SKM-1 (cell line): ENCODE data around the gene BDH1.

Experiments
- DNase-seq: peaks from one replicate; lab custom pipeline; 2025; ENCODE audit not compliant: unreplicated experiment; lab: John Stamatoyannopoulos, UW

Gene BDH1

DNA sequence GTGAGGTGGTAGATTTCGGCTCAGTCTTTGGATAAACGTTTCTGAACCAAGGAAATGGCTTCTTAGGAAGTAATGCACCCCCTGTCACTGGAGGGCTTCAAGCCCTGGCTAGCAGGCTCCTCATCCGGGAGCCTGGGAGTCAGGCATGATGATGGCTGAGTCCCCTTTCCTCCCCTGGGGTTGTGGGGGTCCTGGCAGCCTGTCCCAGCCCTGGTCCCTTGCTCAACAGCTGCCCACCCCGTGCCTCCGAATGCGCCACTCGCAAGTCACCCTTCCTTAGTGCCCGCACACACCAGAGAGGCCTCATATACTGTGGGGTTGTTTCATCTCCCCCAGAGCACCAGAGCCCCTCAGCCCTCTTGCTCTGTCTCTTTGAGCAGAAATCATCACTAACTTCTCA, 48.2 kb downstream of the BDH1 start:
- no peak for DNase-seq

GRCh38 chr3:197507081-197507480, 48.7 kb downstream of the BDH1 start:
- no peak for DNase-seq

GRCh38 chr3:197505796-197506548, 49.8 kb downstream of the BDH1 start:
- no peak for DNase-seq

DNA sequence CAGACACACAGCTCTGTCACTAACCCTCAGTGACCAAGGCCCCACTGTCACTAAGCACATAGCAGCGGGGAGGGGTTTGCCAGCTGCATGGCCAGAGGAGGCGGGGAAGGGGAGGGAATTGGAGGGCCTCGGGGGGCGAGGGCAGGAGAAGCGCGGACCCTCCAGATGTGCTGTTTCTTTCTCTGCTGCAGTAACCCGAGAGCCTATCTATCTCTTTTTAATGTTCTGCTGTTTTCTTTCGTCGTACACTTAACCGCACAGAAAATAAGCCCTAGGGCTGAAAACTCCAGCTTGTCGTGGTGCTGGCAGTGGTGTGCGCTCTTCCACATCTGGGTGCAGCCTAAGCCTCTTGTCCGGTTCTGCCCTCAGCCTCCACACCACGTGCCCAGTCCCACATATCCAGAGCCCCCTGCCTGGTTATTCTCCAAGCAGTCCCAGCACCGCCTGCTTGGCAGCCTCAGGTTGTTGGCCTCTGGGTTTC, 51.1 kb downstream of the BDH1 start:
- DNase-seq: no peak

- no peak for DNase-seq
Observed at GRCh38 chr3:197504229-197504628, 51.5 kb downstream of the BDH1 start.

DNA sequence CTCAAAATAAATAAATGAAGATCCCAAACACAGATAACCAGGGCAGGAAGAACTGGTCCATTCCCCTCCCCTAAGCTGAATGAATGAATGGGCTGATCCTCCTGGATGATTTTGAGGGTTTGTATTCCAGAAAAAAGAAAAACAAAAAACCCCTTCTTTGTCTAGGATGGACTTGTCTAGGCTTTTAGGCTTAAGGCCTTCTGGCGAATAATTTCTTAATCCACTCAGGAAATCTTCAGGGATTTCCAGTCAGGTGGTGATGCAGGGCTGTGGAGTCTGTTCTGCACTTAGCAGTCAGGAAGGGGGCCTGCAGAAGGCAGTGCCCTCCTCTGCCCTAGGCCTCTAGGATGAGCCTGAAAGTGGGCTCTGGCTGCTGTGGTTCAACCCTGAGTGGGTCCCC, 52.1 kb downstream of the BDH1 start:
- no peak for DNase-seq

GRCh38 chr3:197501879-197502620, 53.7 kb downstream of the BDH1 start:
- DNase-seq: peak; percentile 38

- no peak for DNase-seq
Observed at GRCh38 chr3:197501496-197501878, 54.3 kb downstream of the BDH1 start.

DNA sequence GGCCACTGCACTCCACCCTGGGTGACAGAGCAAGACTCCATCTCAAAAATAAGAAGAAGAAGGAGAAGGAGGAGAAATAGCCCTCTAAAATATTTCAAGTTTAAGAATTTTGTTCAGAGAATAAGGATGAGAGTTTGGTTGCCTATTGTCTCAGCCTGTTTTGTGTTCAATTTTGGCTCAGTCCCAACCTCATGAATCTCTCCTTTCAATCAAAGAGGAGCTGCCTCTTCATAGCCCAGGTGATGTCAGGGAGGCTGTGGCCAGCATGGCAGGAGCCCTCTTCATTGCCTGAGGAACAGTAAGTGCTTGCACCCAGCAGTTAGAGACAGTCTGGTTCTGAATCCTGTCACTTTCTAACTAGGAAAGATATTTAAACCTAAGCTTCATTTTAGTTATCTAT, 55.0 kb downstream of the BDH1 start:
- no peak for DNase-seq

DNA sequence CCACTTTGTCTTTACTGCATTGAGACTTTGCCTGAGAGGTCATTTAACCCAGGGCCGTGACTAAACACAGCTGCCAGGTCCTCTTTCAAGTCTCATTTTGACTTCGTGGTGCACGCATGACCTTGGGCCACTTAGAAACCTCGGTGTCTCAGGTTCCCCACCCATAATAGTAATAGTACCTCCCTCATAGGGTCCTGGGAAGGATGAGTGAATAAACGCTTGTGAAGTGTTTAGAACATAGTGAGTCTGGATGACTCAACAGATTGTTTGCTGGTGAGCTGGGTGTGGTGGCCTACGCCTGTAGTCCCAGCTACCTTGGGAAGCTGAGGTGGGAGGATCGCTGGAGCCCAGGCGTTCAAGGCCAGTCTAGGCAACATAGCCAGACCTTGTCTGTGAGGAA, 56.3 kb downstream of the BDH1 start:
- no peak for DNase-seq

DNA sequence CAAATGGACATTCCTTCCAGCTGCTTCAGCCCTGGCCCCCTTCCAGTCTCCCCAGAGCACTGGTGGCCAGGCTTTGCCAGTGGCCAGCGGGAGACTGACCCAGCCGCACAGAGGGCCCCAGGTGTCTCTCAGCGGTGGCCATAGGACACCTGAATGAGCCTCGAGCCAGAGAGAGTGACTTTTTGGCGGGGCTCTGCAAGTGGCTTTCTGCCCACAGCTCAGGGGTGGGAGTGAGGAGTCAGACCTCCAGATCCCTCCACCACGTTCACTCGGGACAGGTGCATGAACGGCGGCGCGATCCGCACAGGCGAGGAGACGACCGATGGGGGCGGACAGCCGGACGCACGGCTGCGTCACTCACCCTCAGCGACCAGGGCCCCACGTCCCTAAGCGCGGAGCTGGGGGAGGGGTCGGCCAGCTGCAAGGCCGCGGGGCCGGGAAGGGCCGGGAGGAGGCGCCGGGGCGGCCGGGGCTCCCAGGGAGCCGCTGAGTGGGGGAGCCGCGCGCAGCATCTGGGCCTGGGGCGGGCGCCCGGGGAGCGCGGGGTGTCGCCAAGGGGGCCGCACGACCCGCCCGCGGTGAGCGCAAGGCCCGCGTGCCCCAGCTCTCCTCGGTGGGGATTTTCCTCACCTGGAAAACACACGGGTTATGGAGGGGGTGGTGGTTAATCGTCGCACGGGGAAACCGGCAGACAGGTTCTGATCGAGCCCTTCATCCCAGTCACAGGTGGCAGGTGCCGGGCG, 57.1 kb downstream of the BDH1 start:
- DNase-seq: no peak

- DNase-seq: no peak
Observed at GRCh38 chr3:197496746-197497125, 59.0 kb downstream of the BDH1 start.

DNA sequence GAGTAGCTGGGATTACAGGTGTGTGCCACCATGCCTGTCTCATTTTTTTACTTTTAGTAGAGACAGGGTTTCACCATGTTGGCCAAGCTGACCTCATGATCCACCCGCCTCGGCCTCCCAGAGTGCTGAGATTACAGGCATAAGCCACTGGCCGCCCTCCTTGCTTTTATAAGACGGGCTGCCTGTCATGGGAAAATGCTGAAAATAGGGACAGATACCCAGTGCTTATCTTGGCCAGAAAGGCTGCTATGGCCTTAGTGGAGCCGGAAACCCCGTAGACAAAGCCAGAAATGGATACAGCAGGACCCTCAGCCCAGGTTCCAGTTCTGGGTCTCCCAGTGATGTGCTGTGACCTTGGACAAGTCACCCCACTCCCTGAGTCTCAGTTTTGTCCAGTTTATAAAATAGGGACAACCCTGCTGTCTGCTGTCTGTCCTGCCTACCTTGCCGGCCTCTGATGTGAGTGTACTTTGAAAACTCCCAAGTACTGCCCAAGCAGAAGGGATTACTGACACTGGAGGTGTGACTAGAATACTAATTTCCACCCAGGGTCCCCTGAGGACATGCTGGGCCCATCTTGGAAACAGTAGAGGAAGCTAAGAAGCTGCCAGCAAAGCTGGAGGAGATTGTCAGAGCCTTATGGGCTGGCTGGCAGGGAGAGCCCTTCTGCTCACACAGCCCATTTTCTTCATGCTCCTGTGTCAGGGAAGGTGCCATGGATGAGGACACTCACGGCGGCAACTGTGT, 59.6 kb downstream of the BDH1 start:
- no peak for DNase-seq

DNA sequence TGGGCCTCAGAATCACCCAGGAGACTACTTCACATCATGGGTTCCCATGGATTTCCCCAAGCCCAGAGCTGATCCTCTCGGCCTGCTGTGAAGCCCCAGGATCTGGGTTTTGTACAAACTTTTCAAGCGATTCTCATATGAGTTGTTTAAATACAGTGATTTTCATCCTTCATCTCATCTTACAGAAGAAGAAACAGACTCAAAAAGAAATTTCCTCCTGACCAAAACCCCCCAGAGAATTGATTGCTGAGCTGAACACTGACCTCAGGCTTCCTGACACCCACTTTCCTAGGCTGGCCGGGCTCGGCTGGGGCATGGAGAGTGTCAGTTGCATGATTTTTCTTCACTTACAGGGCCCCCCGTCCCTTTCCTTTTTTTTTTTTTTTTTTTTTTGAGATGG, 60.3 kb downstream of the BDH1 start:
- no peak for DNase-seq

DNA sequence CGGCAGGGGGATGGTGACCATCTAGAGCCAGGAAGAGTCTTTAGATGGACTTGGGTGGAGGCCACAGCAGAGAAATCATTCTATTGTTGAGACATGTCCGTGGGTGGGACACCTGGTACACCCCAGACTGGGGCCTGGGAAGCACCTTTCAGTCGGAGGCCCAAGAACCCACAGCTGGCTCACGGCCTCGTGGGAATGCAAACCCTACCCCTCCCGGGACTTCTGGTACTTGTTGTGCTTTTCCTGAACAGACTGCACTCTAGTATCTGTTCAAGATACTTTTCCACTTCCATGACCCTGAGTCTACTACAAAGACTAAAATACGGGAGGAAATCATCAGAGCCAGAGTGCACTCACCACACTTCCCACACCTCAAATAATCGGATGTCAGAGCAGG, 60.7 kb downstream of the BDH1 start:
- no peak for DNase-seq

- DNase-seq: no peak
Observed at GRCh38 chr3:197494366-197495058, 61.3 kb downstream of the BDH1 start.

- no peak for DNase-seq
Observed at GRCh38 chr3:197493049-197493448, 62.7 kb downstream of the BDH1 start.

- no peak for DNase-seq
Observed at GRCh38 chr3:197491923-197492664, 63.7 kb downstream of the BDH1 start.

DNA sequence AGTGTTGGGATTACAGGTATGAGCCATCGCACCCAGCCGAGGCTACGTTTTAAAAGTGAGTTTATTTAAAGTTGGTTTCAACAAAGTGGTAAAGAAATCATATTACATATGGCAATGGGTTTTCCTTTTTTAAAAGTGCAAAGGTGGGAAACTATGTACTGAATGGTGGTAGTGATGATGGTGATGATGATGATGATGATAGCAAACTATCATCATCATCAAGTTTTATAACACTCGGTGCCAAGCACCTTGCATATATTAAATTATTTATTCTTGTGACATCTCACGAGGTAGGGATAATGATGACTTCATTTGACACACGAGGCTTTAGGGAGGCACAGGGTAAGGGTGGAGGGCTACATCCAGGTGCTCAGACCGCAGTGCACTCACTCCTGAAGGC, 64.3 kb downstream of the BDH1 start:
- DNase-seq: no peak
